WTC11 (cell line): ENCODE data around the gene FAN1. TPM values are rescaled to one million over a fixed set of nuclear protein-coding genes. Genes with fewer than 3 reads are reported as not detected.

ENCODE experiments used
- AR ChIP-seq: fragments of 250-450 bp; sonication (Bioruptor Pico); IDR thresholded peaks from 2 replicates; pipeline ENCODE4 v1.9.0; 2021; ENCODE audit warnings: mild to moderate bottlenecking
- ATF1 ChIP-seq: sonication (generic); formaldehyde crosslinking; IDR thresholded peaks from 2 replicates; pipeline ENCODE4 v1.8.1; 2023; ENCODE audit warnings: mild to moderate bottlenecking, moderate library complexity, missing genetic modification reagents
- ATF3 ChIP-seq: sonication (generic); formaldehyde crosslinking; conservative IDR thresholded peaks from 2 replicates; pipeline ENCODE4 v1.8.1; 2022; ENCODE audit warnings: mild to moderate bottlenecking, missing genetic modification reagents
- CBFB ChIP-seq: sonication (generic); formaldehyde crosslinking; IDR thresholded peaks from 2 replicates; pipeline ENCODE4 v1.8.1; 2022; ENCODE audit warnings: mild to moderate bottlenecking, low read depth, missing genetic modification reagents
- FOXK1 ChIP-seq: sonication (generic); formaldehyde crosslinking; IDR thresholded peaks from 2 replicates; pipeline ENCODE4 v1.8.0; 2022; ENCODE audit warnings: mild to moderate bottlenecking, moderate library complexity, missing genetic modification reagents
- FOXP1 ChIP-seq: sonication (generic); formaldehyde crosslinking; IDR thresholded peaks from 2 replicates; pipeline ENCODE4 v1.8.0; 2022; ENCODE audit warnings: missing genetic modification reagents, mild to moderate bottlenecking, moderate library complexity, borderline replicate concordance
- GABPB1 ChIP-seq: sonication (generic); formaldehyde crosslinking; IDR thresholded peaks from 2 replicates; pipeline ENCODE4 v1.8.1; 2023; ENCODE audit warnings: mild to moderate bottlenecking, missing genetic modification reagents
- MXD4 ChIP-seq: fragments of 250-450 bp; sonication (Bioruptor Pico); IDR thresholded peaks from 2 replicates; pipeline ENCODE4 v1.8.0; 2021; ENCODE audit warnings: mild to moderate bottlenecking, moderate library complexity, borderline replicate concordance
- MYBL2 ChIP-seq: sonication (generic); formaldehyde crosslinking; IDR thresholded peaks from 2 replicates; pipeline ENCODE4 v1.8.1; 2023; ENCODE audit warnings: mild to moderate bottlenecking, moderate library complexity, missing genetic modification reagents
- NFE2L1 ChIP-seq: sonication (generic); formaldehyde crosslinking; IDR thresholded peaks from 2 replicates; pipeline ENCODE4 v1.8.1; 2023; ENCODE audit warnings: missing genetic modification reagents
- PRDM15 ChIP-seq: sonication (generic); formaldehyde crosslinking; IDR thresholded peaks from 2 replicates; pipeline ENCODE4 v1.8.0; 2022; ENCODE audit warnings: missing genetic modification reagents
- RELA ChIP-seq: sonication (generic); formaldehyde crosslinking; IDR thresholded peaks from 2 replicates; pipeline ENCODE4 v1.8.1; 2022; ENCODE audit warnings: missing genetic modification reagents, mild to moderate bottlenecking, borderline replicate concordance
- RORB ChIP-seq: fragments of 250-450 bp; sonication (Bioruptor Pico); IDR thresholded peaks from 2 replicates; pipeline ENCODE4 v1.9.0; 2021; ENCODE audit warnings: mild to moderate bottlenecking
- TCF7 ChIP-seq: sonication (generic); formaldehyde crosslinking; IDR thresholded peaks from 2 replicates; pipeline ENCODE4 v1.8.0; 2022; ENCODE audit warnings: mild to moderate bottlenecking, low read depth, missing genetic modification reagents, moderate library complexity
- USF2 ChIP-seq: sonication (generic); formaldehyde crosslinking; IDR thresholded peaks from 2 replicates; pipeline ENCODE4 v1.8.1; 2023; ENCODE audit warnings: mild to moderate bottlenecking, missing genetic modification reagents, moderate library complexity
- ZBTB21 ChIP-seq: sonication (generic); formaldehyde crosslinking; IDR thresholded peaks from 2 replicates; pipeline ENCODE4 v1.8.1; 2023; ENCODE audit warnings: mild to moderate bottlenecking, missing genetic modification reagents, borderline replicate concordance
- ZNF121 ChIP-seq: sonication (generic); formaldehyde crosslinking; IDR thresholded peaks from 2 replicates; pipeline ENCODE4 v1.8.0; 2023; ENCODE audit warnings: missing genetic modification reagents
- ZNF138 ChIP-seq: sonication (generic); formaldehyde crosslinking; conservative IDR thresholded peaks from 2 replicates; pipeline ENCODE4 v1.8.1; 2022; ENCODE audit warnings: mild to moderate bottlenecking, moderate library complexity, missing genetic modification reagents
- total RNA-seq: library from RNA; stranded (reverse); gene quantifications from 3 replicates; pipeline ENCODE4 v1.2.3, GENCODE V29; 2021
- TF ChIP-seq, protein P1 (sequence below): sonication (generic); formaldehyde crosslinking; IDR thresholded peaks from 2 replicates; pipeline ENCODE4 v1.8.1; 2022; ENCODE audit warnings: mild to moderate bottlenecking, moderate library complexity, missing genetic modification reagents
- TF ChIP-seq, protein P2 (sequence below): sonication (generic); formaldehyde crosslinking; conservative IDR thresholded peaks from 2 replicates; pipeline ENCODE4 v1.8.1; 2023; ENCODE audit warnings: mild to moderate bottlenecking, low read depth, missing genetic modification reagents, moderate library complexity
- TF ChIP-seq, protein P3 (sequence below): fragments of 250-450 bp; sonication (Bioruptor Pico); IDR thresholded peaks from 2 replicates; pipeline ENCODE4 v1.9.0; 2021; ENCODE audit warnings: mild to moderate bottlenecking
- TF ChIP-seq, protein P4 (sequence below): fragments of 250-450 bp; sonication (Bioruptor Pico); conservative IDR thresholded peaks from 2 replicates; pipeline ENCODE4 v1.9.0; 2021; ENCODE audit warnings: mild to moderate bottlenecking

FAN1 gene
- total RNA-seq, 1 experiment from 2014 or later: 22.8 TPM

GRCh38 chr15:30991255-30992235, 87.8 kb downstream of the FAN1 start, which contains the start of gene MTMR10 (continued):
- TF ChIP-seq AR (CRISPR knock-in tag) (no peak), ATF3 (CRISPR knock-in tag) (no peak), MXD4 (CRISPR knock-in tag) (no peak), ZBTB21 (CRISPR knock-in tag) (no peak), CBFB (CRISPR knock-in tag) (no peak), ZNF121 (CRISPR knock-in tag) (no peak), FOXK1 (CRISPR knock-in tag) (peak; percentile 32; the same call in 1 of the 2 replicates), MYBL2 (CRISPR knock-in tag) (no peak; the same call in 1 of the 2 replicates), USF2 (no peak), PRDM15 (CRISPR knock-in tag) (no peak), FOXP1 (peak; percentile 71), NFE2L1 (CRISPR knock-in tag) (peak; percentile 56; the same call in 1 of the 2 replicates), RELA (CRISPR knock-in tag) (no peak), ZNF138 (CRISPR knock-in tag) (no peak), RORB (no peak), TCF7 (CRISPR knock-in tag) (no peak), GABPB1 (CRISPR knock-in tag) (peak; percentile 62; the same call in 1 of the 2 replicates), ATF1 (CRISPR knock-in tag) (no peak)
- TF ChIP-seq, protein P1, sequence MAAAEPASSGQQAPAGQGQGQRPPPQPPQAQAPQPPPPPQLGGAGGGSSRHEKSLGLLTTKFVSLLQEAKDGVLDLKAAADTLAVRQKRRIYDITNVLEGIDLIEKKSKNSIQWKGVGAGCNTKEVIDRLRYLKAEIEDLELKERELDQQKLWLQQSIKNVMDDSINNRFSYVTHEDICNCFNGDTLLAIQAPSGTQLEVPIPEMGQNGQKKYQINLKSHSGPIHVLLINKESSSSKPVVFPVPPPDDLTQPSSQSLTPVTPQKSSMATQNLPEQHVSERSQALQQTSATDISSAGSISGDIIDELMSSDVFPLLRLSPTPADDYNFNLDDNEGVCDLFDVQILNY (CRISPR knock-in tag): no peak
- TF ChIP-seq, protein P2, sequence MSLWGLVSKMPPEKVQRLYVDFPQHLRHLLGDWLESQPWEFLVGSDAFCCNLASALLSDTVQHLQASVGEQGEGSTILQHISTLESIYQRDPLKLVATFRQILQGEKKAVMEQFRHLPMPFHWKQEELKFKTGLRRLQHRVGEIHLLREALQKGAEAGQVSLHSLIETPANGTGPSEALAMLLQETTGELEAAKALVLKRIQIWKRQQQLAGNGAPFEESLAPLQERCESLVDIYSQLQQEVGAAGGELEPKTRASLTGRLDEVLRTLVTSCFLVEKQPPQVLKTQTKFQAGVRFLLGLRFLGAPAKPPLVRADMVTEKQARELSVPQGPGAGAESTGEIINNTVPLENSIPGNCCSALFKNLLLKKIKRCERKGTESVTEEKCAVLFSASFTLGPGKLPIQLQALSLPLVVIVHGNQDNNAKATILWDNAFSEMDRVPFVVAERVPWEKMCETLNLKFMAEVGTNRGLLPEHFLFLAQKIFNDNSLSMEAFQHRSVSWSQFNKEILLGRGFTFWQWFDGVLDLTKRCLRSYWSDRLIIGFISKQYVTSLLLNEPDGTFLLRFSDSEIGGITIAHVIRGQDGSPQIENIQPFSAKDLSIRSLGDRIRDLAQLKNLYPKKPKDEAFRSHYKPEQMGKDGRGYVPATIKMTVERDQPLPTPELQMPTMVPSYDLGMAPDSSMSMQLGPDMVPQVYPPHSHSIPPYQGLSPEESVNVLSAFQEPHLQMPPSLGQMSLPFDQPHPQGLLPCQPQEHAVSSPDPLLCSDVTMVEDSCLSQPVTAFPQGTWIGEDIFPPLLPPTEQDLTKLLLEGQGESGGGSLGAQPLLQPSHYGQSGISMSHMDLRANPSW (CRISPR knock-in tag): peak; percentile 25; the same call in 1 of the 2 replicates
- TF ChIP-seq, protein P3, sequence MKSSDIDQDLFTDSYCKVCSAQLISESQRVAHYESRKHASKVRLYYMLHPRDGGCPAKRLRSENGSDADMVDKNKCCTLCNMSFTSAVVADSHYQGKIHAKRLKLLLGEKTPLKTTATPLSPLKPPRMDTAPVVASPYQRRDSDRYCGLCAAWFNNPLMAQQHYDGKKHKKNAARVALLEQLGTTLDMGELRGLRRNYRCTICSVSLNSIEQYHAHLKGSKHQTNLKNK (CRISPR knock-in tag): no peak
- TF ChIP-seq, protein P4, sequence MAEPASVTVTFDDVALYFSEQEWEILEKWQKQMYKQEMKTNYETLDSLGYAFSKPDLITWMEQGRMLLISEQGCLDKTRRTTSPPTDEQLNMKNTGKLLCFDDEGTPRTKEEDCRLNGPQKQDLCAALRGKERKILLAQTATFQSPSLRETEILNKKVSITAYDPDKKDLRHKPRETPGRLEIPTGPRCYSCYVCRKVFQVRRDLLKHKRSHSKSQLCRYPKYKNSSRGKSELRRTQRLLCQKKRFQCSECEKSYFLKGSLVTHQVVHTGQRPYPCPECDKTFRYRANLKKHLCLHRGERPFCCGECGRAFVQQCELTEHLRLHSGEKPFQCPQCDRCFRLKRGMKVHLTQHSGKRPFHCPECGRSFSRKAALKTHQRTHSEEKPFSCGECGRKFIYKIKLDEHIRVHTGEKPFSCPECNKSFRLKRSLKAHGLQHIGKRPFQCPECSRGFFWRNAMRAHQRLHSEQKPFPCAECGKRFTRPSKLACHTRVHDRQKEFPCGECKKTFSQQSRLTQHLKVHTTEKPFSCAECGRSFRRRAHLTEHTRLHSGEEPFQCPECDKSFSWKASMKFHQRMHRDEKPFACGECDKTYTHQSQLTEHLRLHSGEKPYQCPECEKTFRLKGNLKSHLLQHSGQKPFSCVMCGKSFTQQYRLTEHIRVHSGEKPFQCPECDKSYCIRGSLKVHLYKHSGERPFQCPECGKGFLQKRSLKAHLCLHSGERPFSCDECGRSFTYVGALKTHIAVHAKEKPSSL (CRISPR knock-in tag): no peak
